Thoracic aorta (tissue), 2 donors: ENCODE data around the gene COG8. TPM values are rescaled to one million over a fixed set of nuclear protein-coding genes. Genes with fewer than 3 reads are reported as not detected.

Experiments
- ATAC-seq: fragments of 150-250 bp; one replicate; pipeline ENCODE4 v1.8.0; 2017; ENCODE audit warnings: low read depth; ENCODE audit not compliant: insufficient number of reproducible peaks, low FRiP score
- DNase-seq: peaks from one replicate; pipeline ENCODE4 v3.0.0-alpha.2; 2020; ENCODE audit warnings: low spot score
- H3K27ac ChIP-seq, 2 donors: fragments of 200-600 bp; sonication (generic); 1 replicate in 1 of 2; 2 replicates in 1 of 2; pipeline ENCODE4 v1.5.1; 2016; ENCODE audit warnings: mild to moderate bottlenecking in 2 of 2, moderate library complexity in 2 of 2
- H3K27me3 ChIP-seq: fragments of 200-600 bp; sonication (generic); replicated peaks from 2 replicates; pipeline ENCODE4 v1.6.0; 2016; ENCODE audit warnings: mild to moderate bottlenecking; ENCODE audit not compliant: insufficient read depth
- H3K36me3 ChIP-seq: fragments of 200-600 bp; sonication (generic); one replicate; pipeline ENCODE4 v1.5.1; 2016
- H3K4me1 ChIP-seq, 2 donors: fragments of 200-600 bp; sonication (generic); 1 replicate in 1 of 2; 2 replicates in 1 of 2; pipeline versions ENCODE4 v1.5.1 to v1.6.0; 2016; ENCODE audit warnings: low read depth in 2 of 2, mild to moderate bottlenecking in 1 of 2; ENCODE audit not compliant: control insufficient read depth in 1 of 2
- H3K4me3 ChIP-seq: fragments of 200-600 bp; sonication (generic); 2 replicates; pipeline ENCODE4 v1.5.1; 2016; ENCODE audit warnings: mild to moderate bottlenecking
- H3K9me3 ChIP-seq: fragments of 200-600 bp; sonication (generic); 2 replicates; pipeline ENCODE4 v1.5.1; 2016
- total RNA-seq, 2 donors: library from RNA; depleted of rRNA; stranded (reverse); fragments of >200 nt; gene quantifications; one replicate each; pipeline versions ENCODE4 v1.1.0 to v1.2.3, GENCODE V29; 2016
- TF ChIP-seq, protein P1 (sequence below): fragments of 200-600 bp; sonication (generic); IDR thresholded peaks from one replicate; pipeline ENCODE4 v1.5.1; 2019; ENCODE audit warnings: antibody characterized with exemption

COG8 gene
- total RNA-seq, 2 donors from 2014 or later: 39.4 to 51.0 TPM

DNA sequence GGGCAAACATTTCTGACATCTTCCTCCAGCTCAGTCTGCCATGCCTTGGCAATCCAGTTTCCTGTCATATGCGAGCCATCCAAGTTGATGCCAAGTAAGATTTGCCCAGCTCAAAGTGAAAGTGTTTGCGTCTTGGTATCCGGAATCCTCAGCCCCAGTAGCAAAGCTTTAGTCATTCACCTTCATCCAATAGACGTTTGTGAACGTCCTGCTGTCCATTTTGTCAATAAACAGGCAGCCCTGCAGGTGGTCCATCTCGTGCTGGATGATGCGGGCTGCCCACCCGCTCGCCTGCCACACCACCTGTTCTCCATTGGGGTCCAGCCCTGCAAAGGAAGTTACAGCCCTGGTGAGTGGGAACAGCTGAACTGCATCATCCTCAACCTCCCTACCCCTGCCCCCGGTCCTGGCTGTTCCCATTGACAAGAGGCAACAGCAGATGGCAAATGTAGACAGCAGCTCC is 10.5 kb downstream of the COG8 start:
- TF ChIP-seq, protein P1, sequence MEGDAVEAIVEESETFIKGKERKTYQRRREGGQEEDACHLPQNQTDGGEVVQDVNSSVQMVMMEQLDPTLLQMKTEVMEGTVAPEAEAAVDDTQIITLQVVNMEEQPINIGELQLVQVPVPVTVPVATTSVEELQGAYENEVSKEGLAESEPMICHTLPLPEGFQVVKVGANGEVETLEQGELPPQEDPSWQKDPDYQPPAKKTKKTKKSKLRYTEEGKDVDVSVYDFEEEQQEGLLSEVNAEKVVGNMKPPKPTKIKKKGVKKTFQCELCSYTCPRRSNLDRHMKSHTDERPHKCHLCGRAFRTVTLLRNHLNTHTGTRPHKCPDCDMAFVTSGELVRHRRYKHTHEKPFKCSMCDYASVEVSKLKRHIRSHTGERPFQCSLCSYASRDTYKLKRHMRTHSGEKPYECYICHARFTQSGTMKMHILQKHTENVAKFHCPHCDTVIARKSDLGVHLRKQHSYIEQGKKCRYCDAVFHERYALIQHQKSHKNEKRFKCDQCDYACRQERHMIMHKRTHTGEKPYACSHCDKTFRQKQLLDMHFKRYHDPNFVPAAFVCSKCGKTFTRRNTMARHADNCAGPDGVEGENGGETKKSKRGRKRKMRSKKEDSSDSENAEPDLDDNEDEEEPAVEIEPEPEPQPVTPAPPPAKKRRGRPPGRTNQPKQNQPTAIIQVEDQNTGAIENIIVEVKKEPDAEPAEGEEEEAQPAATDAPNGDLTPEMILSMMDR: no peak
- DNase-seq (no peak), ATAC-seq (no peak)
- Histone ChIP-seq H3K36me3 (peaks cover 25% of the 10 kb centered on the region), H3K4me3 (peak overlapping the region; percentile 94), H3K9me3 (no peaks in the 10 kb centered on the region), H3K27me3 (no peaks in the 10 kb centered on the region), H3K27ac (no peak overlapping the region), H3K4me1 (peaks cover 8 to 44% of the 10 kb centered on the region in 2 donors)

DNA sequence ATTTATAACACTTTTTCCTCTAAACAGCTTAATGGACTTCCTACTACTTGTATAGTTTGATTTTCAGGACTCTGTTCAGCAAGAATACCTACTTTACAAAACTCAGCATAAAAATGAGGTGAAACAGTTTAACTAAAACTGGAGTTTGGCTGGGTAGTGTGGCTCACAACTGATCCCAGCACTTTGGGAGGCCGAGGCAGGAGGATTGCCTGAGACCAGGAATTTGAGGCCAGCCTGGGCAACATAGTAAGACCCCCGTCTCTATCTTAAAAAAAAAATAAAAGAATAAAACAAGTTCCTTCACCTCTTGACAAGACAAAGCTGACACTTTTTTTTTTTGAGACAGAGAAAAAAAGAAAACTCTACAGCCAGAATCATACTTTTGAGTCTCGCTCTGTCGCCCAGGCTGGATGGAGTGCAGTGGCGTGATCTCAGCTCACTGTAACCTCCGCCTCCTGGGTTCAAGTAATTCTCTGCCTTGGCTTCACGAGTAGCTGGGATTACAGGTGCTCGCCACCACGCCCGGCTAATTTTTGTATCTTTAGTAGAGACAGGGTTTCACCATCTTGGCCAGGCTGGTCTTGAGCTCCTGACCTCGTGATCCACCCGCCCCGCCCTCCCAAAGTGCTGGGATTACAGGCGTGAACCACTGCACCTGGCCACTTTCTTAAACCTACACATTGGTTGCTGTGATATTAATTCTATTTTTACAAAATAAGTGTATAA is 11.6 kb downstream of the COG8 start:
- H3K27me3 ChIP-seq: no peaks in the 10 kb centered on the region
- TF ChIP-seq, protein P1: no peak
- ATAC-seq (no peak), DNase-seq (no peak)
- no peak overlapping the region for H3K4me3 ChIP-seq
- no peak overlapping the region for H3K27ac ChIP-seq
- H3K36me3 ChIP-seq: peaks cover 33% of the 10 kb centered on the region
- H3K4me1 ChIP-seq: peaks cover 8 to 44% of the 10 kb centered on the region in 2 donors
- H3K9me3 ChIP-seq: no peaks in the 10 kb centered on the region

DNA sequence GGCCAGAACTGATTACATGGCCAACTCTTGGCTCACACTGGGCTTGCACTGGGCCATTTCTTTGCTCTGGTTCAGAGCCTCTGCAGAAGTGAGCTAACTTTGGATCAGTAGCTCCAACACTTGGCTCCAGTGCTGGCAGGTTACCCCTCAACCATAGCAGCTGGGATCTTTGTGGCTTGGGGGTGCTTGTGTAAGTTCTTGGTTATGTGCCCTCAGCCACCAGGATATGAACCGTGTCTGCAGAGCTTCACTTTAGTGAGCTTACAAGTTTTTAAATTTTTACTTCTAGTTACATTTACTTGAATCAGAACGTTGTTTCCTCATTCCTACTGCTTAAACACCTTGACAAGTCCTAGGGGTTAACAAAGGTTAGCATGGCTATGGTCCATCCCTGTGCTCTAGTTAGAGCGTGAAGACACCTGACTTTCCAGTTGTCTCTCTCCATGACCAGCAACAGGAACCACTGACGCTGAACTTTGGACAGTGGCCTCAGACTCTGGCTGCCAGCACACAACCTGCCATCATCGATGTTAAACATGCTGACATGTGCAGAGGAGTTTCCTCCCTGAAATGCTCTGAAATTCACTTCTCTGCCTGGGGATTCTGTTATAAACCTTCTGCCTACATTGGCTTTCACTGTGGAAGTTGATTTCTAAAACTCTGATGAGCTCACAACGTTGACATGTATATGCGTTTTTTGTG is 13.0 kb downstream of the COG8 start:
- DNase-seq: no peak
- peaks cover 8 to 44% of the 10 kb centered on the region in 2 donors for H3K4me1 ChIP-seq
- TF ChIP-seq, protein P1: no peak
- H3K4me3 ChIP-seq: no peak overlapping the region
- ATAC-seq: no peak
- no peaks in the 10 kb centered on the region for H3K9me3 ChIP-seq
- H3K27me3 ChIP-seq: no peaks in the 10 kb centered on the region
- peaks cover 43% of the 10 kb centered on the region for H3K36me3 ChIP-seq
- no peak overlapping the region for H3K27ac ChIP-seq

DNA sequence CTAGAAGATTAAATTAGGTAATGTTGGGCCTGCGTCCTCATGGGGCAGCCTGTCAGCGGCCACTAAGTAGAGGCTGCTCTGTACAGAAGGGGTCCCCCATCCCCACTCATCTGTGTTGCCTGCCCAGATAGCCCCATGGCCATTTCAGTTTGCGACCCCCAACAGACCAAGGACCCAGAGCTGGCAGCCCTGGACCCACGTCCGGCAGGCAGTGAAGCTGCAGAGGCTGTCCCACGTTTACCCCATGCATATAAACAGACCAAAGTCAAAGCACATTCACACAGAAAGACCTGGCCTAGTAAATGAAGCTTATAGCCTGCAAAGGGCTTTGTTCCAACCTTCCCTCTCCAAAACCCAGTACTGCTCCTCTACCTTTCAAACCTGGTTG is 13.6 kb downstream of the COG8 start:
- DNase-seq (no peak), ATAC-seq (no peak)
- no peak overlapping the region for H3K27ac ChIP-seq
- TF ChIP-seq, protein P1: no peak
- peaks cover 49% of the 10 kb centered on the region for H3K36me3 ChIP-seq
- no peaks in the 10 kb centered on the region for H3K9me3 ChIP-seq
- H3K27me3 ChIP-seq: no peaks in the 10 kb centered on the region
- H3K4me1 ChIP-seq: peaks cover 4 to 40% of the 10 kb centered on the region in 2 donors
- H3K4me3 ChIP-seq: no peak overlapping the region

DNA sequence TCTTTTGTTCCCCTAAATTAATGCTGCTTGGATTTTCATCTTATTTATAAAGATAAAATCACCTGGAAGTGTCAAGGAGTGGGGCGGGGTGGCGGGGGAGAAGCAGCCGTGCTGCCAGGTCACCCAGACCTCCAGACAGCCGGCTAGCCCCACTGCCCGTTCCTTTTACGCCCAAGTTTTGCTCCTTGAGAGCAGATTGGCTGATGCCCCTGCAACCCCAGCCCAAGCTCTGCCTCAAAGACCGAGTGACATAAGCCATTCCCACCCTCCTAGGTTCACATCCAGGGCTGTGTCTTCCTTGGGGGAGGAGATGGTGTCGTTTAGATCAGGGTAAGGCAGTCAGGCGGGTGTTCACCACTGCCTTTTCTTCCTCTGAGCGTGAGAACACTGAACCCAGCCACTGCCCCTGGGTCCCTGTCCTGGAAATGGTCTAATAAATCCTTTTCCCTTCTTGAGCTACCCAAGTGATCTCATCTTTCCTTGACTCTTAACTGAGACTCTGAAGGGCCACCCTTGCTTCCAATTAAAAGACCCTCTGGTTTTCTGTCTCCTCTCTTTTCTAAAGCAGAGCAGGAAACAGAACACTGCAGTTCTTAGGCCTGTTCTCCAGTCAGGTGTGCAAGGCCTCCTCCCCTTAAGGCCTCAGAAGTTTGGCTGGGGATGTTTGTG is 14.6 kb downstream of the COG8 start:
- ATAC-seq (no peak), DNase-seq (no peak)
- Histone ChIP-seq H3K4me1 (peaks cover 4 to 38% of the 10 kb centered on the region in 2 donors), H3K4me3 (no peak overlapping the region), H3K9me3 (no peaks in the 10 kb centered on the region), H3K27ac (no peak overlapping the region), H3K27me3 (no peaks in the 10 kb centered on the region), H3K36me3 (peaks cover 59% of the 10 kb centered on the region)
- TF ChIP-seq, protein P1: no peak
